ENCODE data around the gene CD9.

Gene CD9

DNA sequence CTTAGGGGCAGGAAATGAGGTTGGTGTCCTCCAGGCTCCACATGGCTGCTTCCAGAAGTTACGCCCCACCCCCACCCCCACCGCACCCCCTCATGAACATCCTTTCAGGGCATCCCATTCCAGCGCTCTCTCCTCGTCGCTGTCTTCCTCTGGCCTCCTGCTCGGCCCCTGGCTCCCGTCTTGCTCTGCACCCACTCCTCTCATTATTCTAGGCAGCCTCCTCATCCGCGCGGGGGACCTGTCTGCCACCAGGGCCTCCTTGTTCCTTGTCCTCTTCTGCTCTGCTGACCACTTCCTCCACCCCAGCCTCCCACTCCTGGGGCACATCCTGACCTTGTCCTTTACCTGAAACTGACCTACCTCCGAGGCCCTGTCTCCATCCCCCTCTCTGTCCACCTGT is 80.5 kb downstream of the CD9 start (continued):
- TF ChIP-seq, protein P1, sequence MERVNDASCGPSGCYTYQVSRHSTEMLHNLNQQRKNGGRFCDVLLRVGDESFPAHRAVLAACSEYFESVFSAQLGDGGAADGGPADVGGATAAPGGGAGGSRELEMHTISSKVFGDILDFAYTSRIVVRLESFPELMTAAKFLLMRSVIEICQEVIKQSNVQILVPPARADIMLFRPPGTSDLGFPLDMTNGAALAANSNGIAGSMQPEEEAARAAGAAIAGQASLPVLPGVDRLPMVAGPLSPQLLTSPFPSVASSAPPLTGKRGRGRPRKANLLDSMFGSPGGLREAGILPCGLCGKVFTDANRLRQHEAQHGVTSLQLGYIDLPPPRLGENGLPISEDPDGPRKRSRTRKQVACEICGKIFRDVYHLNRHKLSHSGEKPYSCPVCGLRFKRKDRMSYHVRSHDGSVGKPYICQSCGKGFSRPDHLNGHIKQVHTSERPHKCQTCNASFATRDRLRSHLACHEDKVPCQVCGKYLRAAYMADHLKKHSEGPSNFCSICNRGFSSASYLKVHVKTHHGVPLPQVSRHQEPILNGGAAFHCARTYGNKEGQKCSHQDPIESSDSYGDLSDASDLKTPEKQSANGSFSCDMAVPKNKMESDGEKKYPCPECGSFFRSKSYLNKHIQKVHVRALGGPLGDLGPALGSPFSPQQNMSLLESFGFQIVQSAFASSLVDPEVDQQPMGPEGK (CRISPR knock-in tag; IDR thresholded peaks at IDR 0.05; ENCODE audit: borderline replicate concordance): no peak
- TF ChIP-seq, protein P2, sequence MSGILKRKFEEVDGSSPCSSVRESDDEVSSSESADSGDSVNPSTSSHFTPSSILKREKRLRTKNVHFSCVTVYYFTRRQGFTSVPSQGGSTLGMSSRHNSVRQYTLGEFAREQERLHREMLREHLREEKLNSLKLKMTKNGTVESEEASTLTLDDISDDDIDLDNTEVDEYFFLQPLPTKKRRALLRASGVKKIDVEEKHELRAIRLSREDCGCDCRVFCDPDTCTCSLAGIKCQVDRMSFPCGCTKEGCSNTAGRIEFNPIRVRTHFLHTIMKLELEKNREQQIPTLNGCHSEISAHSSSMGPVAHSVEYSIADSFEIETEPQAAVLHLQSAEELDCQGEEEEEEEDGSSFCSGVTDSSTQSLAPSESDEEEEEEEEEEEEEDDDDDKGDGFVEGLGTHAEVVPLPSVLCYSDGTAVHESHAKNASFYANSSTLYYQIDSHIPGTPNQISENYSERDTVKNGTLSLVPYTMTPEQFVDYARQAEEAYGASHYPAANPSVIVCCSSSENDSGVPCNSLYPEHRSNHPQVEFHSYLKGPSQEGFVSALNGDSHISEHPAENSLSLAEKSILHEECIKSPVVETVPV (CRISPR knock-in tag; IDR thresholded peaks at IDR 0.05): no peak

DNA sequence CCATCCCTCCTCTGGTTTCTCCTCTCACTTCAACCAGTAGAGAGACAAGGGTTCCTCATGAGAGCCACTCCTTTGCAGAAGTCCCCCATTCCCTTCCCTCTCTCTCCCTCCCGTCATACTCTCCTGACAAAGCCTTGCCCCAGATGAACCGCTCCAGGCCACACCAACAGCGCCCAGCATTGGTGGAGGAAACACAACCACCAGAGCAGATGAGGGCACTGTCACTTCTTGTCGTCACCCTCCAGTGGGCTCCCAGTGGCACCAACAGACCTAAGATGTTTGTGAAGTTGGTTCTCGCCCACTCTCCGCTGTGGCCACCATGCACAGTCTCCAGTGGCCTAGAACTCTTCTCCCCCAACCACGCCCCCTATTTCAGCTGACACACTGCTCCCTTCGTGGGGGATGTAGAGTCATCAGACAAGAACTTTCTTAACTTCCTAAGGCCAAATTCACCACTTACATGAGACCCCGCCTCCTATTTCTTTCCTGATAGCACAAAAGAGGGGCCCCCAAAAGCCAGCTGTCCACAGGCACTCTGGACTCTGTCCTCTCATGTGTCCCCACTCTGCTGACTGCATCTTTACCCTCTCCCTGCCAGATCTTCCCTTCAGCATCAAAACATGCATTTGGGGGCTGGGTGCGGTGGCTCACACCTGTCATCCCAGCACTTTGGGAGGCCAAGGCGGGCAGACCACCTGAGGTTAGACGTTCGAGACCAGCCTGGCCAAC is 81.0 kb downstream of the CD9 start:
- ATAC-seq: no peak
- TF ChIP-seq, protein P3, sequence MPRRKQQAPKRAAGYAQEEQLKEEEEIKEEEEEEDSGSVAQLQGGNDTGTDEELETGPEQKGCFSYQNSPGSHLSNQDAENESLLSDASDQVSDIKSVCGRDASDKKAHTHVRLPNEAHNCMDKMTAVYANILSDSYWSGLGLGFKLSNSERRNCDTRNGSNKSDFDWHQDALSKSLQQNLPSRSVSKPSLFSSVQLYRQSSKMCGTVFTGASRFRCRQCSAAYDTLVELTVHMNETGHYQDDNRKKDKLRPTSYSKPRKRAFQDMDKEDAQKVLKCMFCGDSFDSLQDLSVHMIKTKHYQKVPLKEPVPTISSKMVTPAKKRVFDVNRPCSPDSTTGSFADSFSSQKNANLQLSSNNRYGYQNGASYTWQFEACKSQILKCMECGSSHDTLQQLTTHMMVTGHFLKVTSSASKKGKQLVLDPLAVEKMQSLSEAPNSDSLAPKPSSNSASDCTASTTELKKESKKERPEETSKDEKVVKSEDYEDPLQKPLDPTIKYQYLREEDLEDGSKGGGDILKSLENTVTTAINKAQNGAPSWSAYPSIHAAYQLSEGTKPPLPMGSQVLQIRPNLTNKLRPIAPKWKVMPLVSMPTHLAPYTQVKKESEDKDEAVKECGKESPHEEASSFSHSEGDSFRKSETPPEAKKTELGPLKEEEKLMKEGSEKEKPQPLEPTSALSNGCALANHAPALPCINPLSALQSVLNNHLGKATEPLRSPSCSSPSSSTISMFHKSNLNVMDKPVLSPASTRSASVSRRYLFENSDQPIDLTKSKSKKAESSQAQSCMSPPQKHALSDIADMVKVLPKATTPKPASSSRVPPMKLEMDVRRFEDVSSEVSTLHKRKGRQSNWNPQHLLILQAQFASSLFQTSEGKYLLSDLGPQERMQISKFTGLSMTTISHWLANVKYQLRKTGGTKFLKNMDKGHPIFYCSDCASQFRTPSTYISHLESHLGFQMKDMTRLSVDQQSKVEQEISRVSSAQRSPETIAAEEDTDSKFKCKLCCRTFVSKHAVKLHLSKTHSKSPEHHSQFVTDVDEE (CRISPR knock-in tag; IDR thresholded peaks at IDR 0.05): no peak
- TF ChIP-seq ARNTL (CRISPR knock-in tag; IDR thresholded peaks at IDR 0.05; ENCODE audit: borderline replicate concordance, low read depth) (no peak), ZFP3 (CRISPR knock-in tag; IDR thresholded peaks at IDR 0.05) (no peak), OSR1 (CRISPR knock-in tag; IDR thresholded peaks at IDR 0.05) (no peak), ESRRG (CRISPR knock-in tag; IDR thresholded peaks at IDR 0.05) (no peak), ISL1 (CRISPR knock-in tag; IDR thresholded peaks at IDR 0.05) (no peak), RARB (CRISPR knock-in tag; IDR thresholded peaks at IDR 0.05) (no peak), GLIS3 (CRISPR knock-in tag; IDR thresholded peaks at IDR 0.05) (no peak), CSDC2 (CRISPR knock-in tag; IDR thresholded peaks at IDR 0.05) (no peak), PPARA (CRISPR knock-in tag; IDR thresholded peaks at IDR 0.05; ENCODE audit: borderline replicate concordance) (no peak), TOX (CRISPR knock-in tag; IDR thresholded peaks at IDR 0.05; ENCODE audit: borderline replicate concordance) (no peak), ZNF8 (CRISPR knock-in tag; IDR thresholded peaks at IDR 0.05) (no peak), BACH2 (CRISPR knock-in tag; IDR thresholded peaks at IDR 0.05; ENCODE audit: borderline replicate concordance) (no peak), ZC3H10 (CRISPR knock-in tag; IDR thresholded peaks at IDR 0.05) (no peak), TCF4 (CRISPR knock-in tag; IDR thresholded peaks at IDR 0.05; ENCODE audit: borderline replicate concordance) (no peak)
- TF ChIP-seq, protein P4, sequence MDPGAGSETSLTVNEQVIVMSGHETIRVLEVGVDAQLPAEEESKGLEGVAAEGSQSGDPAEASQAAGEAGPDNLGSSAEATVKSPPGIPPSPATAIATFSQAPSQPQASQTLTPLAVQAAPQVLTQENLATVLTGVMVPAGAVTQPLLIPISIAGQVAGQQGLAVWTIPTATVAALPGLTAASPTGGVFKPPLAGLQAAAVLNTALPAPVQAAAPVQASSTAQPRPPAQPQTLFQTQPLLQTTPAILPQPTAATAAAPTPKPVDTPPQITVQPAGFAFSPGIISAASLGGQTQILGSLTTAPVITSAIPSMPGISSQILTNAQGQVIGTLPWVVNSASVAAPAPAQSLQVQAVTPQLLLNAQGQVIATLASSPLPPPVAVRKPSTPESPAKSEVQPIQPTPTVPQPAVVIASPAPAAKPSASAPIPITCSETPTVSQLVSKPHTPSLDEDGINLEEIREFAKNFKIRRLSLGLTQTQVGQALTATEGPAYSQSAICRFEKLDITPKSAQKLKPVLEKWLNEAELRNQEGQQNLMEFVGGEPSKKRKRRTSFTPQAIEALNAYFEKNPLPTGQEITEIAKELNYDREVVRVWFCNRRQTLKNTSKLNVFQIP (CRISPR knock-in tag; IDR thresholded peaks at IDR 0.05; ENCODE audit: borderline replicate concordance, low read depth): no peak
- TF ChIP-seq, protein P1 (CRISPR knock-in tag; IDR thresholded peaks at IDR 0.05; ENCODE audit: borderline replicate concordance): no peak
- TF ChIP-seq, protein P5, sequence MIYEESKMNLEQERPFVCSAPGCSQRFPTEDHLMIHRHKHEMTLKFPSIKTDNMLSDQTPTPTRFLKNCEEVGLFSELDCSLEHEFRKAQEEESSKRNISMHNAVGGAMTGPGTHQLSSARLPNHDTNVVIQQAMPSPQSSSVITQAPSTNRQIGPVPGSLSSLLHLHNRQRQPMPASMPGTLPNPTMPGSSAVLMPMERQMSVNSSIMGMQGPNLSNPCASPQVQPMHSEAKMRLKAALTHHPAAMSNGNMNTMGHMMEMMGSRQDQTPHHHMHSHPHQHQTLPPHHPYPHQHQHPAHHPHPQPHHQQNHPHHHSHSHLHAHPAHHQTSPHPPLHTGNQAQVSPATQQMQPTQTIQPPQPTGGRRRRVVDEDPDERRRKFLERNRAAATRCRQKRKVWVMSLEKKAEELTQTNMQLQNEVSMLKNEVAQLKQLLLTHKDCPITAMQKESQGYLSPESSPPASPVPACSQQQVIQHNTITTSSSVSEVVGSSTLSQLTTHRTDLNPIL (CRISPR knock-in tag; IDR thresholded peaks at IDR 0.05; ENCODE audit: low read depth): no peak

All from SK-N-SH treated with all-trans-retinoic acid at 6 μM for 48 hours (cell line).